ENCODE data around the gene MAGI2. TPM values are rescaled to one million over a fixed set of nuclear protein-coding genes. Genes with fewer than 3 reads are reported as not detected.

Gene MAGI2
- total and polyA plus RNA-seq, 2 of the 13 experiments (the other 11 are each of a cell fraction or from before 2014, with no cell fraction given): 1.5 to 3.8 TPM

- TF ChIP-seq ZNF770 (CRISPR knock-in tag; IDR thresholded peaks at IDR 0.05) (0 out of 2 replicates have a peak, but pooled peaks have one; percentile 12), ZNF329 (CRISPR knock-in tag; IDR thresholded peaks at IDR 0.05; ENCODE audit: low read depth) (no peak), HNRNPLL (IDR thresholded peaks at IDR 0.05; ENCODE audit: low read depth, low read length, poor library complexity, severe bottlenecking) (peak; percentile 61), TFDP1 (CRISPR knock-in tag; IDR thresholded peaks at IDR 0.05; ENCODE audit: borderline replicate concordance) (peak; percentile 51; the same call in 1 of the 2 replicates), NKX3-1 (CRISPR knock-in tag; IDR thresholded peaks at IDR 0.05) (no peak), ERF (CRISPR knock-in tag; IDR thresholded peaks at IDR 0.05) (no peak), E2F5 (CRISPR knock-in tag; conservative IDR thresholded peaks at IDR 0.05) (no peak), ELF1 (CRISPR knock-in tag; IDR thresholded peaks at IDR 0.05) (peak; percentile 31; the same call in 1 of the 2 replicates), ZFY (CRISPR knock-in tag; IDR thresholded peaks at IDR 0.05) (peak; percentile 82), RNF2 (conservative IDR thresholded peaks at IDR 0.05; ENCODE audit: low read depth) (peak; percentile 64; the same call in 1 of the 2 replicates), BORCS8-MEF2B (CRISPR knock-in tag; IDR thresholded peaks at IDR 0.05) (no peak), ZFP91 (CRISPR knock-in tag; IDR thresholded peaks at IDR 0.05; ENCODE audit: borderline replicate concordance) (0 out of 2 replicates have a peak, but pooled peaks have one; percentile 44), ZNF263 (CRISPR knock-in tag; IDR thresholded peaks at IDR 0.05) (0 out of 2 replicates have a peak, but pooled peaks have one; percentile 13)
Observed at GRCh38 chr7:78019447-78020135, 1433.9 kb downstream of the MAGI2 start (continued).
